OCI-LY3 (cell line): ENCODE data around the gene CHST11.

ENCODE experiments used
- CTCF ChIP-seq: fragments of 200-600, 300-600 bp; sonication (generic); IDR thresholded peaks from 2 replicates; pipeline ENCODE4 v1.5.1; 2014; ENCODE audit warnings: antibody characterized with exemption, low read length, low read depth
- EZH2phosphoT487 ChIP-seq: fragments of 200-600 bp; shearing (Covaris generic); IDR thresholded peaks from 2 replicates; pipeline ENCODE4 v1.6.1; 2018; ENCODE audit warnings: antibody characterized with exemption, mixed run types, low read depth

DNA sequence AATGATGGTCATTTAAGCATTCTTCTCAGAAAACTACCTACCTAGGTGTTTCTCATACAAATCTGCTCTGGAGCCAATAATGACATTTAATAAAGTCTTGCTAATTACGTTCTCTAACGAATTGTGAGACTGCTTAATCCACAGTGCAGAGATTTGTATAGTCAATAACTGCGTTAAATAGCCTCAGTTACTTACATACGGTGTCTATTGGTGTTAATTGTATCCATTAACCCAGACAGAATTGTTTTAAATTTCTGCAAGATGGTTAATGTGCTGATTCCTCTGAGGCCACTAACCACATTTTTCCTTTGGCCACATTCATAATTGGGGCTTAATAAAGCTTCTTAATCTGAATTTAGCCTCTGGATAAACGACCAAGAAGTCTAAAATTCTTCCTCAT lies 329.6 kb downstream of the CHST11 start:
- no peak for TF ChIP-seq CTCF
- no peak for TF ChIP-seq EZH2phosphoT487
